Anterior cingulate cortex (tissue), 58 donors: ENCODE results near the gene TMEM125.

Experiments
- DNase-seq, 58 donors: peaks; one replicate each; lab custom pipeline; 2025; lab: John Stamatoyannopoulos, UW

Gene TMEM125

DNA sequence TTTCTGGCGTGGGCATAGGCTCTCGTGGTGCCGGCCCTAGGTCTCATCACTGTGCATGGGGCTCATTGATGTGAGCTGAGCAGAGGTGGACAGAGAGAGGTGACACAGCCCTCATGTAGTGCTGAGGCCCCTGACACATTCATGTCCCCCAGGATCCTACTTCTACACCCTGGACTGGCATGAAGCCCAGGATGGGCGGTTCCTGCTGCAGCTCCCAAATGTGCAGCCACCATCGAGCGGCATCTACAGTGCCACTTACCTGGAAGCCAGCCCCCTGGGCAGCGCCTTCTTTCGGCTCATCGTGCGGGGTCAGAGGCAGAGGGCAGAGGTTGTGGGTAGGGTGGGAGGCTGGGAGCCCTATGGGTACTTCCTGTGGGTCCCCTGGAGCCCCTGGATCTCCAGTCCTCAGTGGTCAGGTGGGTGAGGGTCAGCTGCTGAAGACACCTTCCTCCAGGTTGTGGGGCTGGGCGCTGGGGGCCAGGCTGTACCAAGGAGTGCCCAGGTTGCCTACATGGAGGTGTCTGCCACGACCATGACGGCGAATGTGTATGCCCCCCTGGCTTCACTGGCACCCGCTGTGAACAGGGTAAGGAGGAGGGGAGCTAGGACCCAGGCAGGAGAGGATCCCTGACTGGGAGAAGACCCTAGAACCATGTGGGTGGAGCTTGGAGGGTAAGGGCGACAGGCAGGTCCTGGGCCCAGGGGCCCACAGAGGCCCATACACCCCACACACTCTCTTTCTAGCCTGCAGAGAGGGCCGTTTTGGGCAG is 37.1 kb downstream of the TMEM125 start:
- no peak for DNase-seq

DNA sequence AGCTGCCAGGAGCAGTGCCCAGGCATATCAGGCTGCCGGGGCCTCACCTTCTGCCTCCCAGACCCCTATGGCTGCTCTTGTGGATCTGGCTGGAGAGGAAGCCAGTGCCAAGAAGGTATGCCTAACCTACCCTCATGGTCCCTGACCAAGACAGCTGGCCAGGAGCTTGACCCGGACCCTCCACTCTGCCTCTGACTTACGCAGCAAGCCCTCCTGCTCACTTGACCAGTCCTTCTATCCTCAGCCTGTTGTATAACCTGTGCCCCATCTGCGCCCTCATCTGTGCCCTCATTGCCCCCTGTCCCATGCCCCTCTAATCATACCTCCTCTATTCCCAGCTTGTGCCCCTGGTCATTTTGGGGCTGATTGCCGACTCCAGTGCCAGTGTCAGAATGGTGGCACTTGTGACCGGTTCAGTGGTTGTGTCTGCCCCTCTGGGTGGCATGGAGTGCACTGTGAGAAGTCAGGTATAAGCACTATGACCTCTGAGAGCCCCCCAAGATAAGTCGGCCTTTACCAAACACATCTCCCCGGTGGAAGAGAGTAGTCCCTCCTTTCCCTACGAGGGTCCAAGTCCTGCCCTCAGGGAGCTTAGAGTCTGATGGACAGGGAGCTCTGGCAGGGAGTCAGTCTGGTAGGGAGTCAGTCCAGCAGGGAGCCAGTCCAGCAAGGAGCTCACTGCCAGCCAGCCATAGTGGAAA is 37.8 kb downstream of the TMEM125 start:
- DNase-seq: no peak

GRCh38 chr1:43308635-43309404 is 39.0 kb downstream of the TMEM125 start:
- no peak for DNase-seq

GRCh38 chr1:43309405-43310025 is 39.7 kb downstream of the TMEM125 start:
- DNase-seq: no peak

DNA sequence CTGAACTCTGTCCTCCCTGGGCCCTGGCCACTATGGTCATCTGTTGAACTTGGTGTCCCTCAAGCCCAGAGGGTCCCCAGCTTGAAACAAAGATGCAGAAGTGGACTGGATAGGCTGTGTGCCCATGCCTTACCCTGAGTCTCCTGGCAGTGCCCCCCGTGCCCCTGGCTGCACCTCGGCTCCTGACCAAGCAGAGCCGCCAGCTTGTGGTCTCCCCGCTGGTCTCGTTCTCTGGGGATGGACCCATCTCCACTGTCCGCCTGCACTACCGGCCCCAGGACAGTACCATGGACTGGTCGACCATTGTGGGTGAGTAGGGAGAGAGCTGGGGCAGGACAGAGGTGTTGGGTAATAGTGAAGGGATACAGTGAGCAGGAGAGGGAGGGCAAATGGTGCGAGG is 41.7 kb downstream of the TMEM125 start:
- no peak for DNase-seq

DNA sequence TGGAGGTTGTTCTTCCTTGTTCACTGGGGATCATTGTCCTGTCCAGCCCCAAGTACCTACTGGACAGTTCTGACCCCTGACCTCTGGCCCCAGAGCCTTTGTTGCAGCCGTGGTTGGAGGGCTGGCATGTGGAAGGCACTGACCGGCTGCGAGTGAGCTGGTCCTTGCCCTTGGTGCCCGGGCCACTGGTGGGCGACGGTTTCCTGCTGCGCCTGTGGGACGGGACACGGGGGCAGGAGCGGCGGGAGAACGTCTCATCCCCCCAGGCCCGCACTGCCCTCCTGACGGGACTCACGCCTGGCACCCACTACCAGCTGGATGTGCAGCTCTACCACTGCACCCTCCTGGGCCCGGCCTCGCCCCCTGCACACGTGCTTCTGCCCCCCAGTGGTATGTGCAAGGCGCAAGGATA is 42.4 kb downstream of the TMEM125 start:
- no peak for DNase-seq

GRCh38 chr1:43312663-43313515 is 43.1 kb downstream of the TMEM125 start:
- no peak for DNase-seq

GRCh38 chr1:43313771-43314170 is 44.0 kb downstream of the TMEM125 start:
- no peak for DNase-seq

- DNase-seq: no peak
Measured at GRCh38 chr1:43314233-43314632, 44.5 kb downstream of the TMEM125 start.

- DNase-seq: peak in 18 of 58 donors; percentile 14 to 72 (median 44)
Measured at GRCh38 chr1:43315481-43315880, 45.7 kb downstream of the TMEM125 start.

GRCh38 chr1:43315963-43316737 is 46.4 kb downstream of the TMEM125 start:
- DNase-seq: no peak

- DNase-seq: no peak
Measured at GRCh38 chr1:43316738-43317520, 47.1 kb downstream of the TMEM125 start.

DNA sequence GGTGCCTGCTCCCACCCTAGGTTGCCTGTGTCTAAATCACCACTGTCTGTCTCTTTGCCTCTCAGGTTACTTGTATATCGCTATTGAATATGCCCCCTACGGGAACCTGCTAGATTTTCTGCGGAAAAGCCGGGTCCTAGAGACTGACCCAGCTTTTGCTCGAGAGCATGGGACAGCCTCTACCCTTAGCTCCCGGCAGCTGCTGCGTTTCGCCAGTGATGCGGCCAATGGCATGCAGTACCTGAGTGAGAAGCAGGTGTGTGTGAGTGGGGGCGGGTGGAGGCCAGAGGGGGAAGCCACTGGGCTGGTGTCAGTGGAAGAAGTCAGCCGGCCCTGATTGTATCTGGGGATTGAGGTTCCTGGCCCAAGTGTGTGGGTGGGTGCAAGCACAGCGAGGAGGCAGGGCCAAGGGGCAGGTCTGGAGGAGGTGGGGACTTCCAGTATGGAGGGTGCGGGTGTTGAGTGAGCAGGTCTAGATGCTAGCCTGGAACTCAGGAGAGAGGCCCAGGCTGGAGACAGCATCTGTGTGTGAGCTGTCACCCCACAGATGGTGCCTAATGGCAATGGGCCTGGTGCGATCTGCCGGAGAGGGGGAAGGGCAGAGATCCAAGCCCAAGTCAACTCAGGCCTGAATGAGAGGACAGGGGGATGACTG is 48.2 kb downstream of the TMEM125 start:
- peak in 45 of 58 donors; percentile 12 to 84 (median 50) for DNase-seq

DNA sequence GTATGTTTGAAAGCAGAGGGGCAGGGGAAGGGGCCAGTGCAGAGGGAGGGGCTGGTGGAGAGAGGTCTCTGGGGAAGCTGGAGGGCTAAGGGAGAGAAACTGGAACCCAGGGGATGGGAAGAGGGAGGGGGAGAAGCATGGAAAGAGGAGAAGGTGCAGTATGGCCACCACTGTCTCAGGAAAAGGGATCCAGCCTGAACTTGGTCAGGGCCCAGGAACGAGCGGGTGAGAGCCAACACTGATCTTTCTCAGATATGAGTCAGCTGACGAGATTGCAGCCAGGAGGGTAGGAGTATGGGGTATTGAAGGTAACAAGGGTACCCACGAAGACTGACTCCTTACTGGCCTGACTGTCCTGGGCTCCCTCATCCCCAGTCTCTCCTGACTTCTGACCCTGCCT is 49.0 kb downstream of the TMEM125 start:
- no peak for DNase-seq

GRCh38 chr1:43319288-43319687 is 49.5 kb downstream of the TMEM125 start:
- DNase-seq: no peak

DNA sequence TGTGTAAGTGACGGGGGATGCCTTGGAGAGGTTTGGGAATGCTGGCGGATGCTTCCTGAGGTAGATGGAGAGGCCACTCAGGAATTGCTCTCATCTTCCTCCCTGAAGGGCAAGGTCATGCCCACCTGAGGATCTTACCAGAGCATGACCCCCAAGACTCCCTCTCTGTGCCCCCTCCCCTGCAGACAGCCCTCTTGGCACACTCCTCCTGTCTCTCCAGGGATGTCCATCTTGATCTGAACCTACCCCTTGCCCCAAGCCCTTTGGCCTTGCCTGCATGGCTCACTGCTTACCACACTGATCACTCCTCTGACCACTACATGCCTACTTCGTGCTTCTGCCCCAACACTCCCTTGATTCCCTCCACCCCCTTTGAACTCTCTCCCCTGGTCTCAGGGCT is 50.0 kb downstream of the TMEM125 start:
- DNase-seq: no peak

DNA sequence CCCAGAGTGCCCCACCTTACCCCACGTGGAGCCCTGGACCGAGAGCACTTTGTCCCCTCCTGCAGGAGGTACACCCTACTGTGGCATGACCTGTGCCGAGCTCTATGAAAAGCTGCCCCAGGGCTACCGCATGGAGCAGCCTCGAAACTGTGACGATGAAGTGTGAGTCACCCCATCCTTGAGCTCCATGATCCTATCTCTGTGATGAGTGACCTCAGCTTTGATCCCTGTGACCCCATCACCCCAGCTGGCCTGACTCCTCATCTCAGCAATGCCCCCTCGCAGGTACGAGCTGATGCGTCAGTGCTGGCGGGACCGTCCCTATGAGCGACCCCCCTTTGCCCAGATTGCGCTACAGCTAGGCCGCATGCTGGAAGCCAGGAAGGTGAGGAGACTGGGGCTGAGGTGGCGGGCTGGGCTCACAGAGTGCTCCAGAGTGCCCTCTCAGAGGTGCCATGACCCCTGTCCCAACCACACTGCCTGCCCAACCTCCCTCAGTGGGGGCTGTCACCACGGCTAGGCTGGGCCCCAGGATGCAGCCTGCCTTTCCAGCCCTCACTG is 51.6 kb downstream of the TMEM125 start:
- no peak for DNase-seq
